ENCODE measurements around the gene FHIT.
A peak's percentile ranks its signal among the peaks of the same experiment; 100 is the strongest.

FHIT gene

GRCh38 chr3:61251174-61251972 lies at the start of gene FHIT:
TSS of gene FHIT (minus strand) at chr3:61251452.
- no peak for TF ChIP-seq CTCF (IDR thresholded peaks at IDR 0.05; ENCODE audit: borderline replicate concordance, insufficient read depth, low read depth, low read length)
- peak within 1 kb of the TSS; percentile 86 for H3K4me3 ChIP-seq (ENCODE audit: low read depth, low read length)

- no peak overlapping the region for H3K4me3 ChIP-seq (ENCODE audit: low read depth, low read length)
- TF ChIP-seq CTCF (IDR thresholded peaks at IDR 0.05; ENCODE audit: borderline replicate concordance, insufficient read depth, low read depth, low read length), result no peak
Measured at GRCh38 chr3:61300786-61301185, 49.5 kb upstream of the FHIT start.

GRCh38 chr3:61300006-61300380 lies 48.7 kb upstream of the FHIT start:
- no peak overlapping the region for H3K4me3 ChIP-seq (ENCODE audit: low read depth, low read length)
- TF ChIP-seq CTCF (IDR thresholded peaks at IDR 0.05; ENCODE audit: borderline replicate concordance, insufficient read depth, low read depth, low read length), result no peak

- no peak for TF ChIP-seq CTCF (IDR thresholded peaks at IDR 0.05; ENCODE audit: borderline replicate concordance, insufficient read depth, low read depth, low read length)
Measured at GRCh38 chr3:61299343-61300005, 48.2 kb upstream of the FHIT start.

GRCh38 chr3:61297821-61298220 lies 46.6 kb upstream of the FHIT start:
- no peak overlapping the region for H3K4me3 ChIP-seq (ENCODE audit: low read depth, low read length)
- TF ChIP-seq CTCF (IDR thresholded peaks at IDR 0.05; ENCODE audit: borderline replicate concordance, insufficient read depth, low read depth, low read length), result no peak

More at GRCh38 chr3:61299343-61300005, 48.2 kb upstream of the FHIT start:
- no peak overlapping the region for H3K4me3 ChIP-seq (ENCODE audit: low read depth, low read length)

GRCh38 chr3:61288446-61288845 lies 37.2 kb upstream of the FHIT start:
- TF ChIP-seq CTCF (IDR thresholded peaks at IDR 0.05; ENCODE audit: borderline replicate concordance, insufficient read depth, low read depth, low read length), result no peak

GRCh38 chr3:61283876-61284275 lies 32.6 kb upstream of the FHIT start:
- TF ChIP-seq CTCF (IDR thresholded peaks at IDR 0.05; ENCODE audit: borderline replicate concordance, insufficient read depth, low read depth, low read length), result no peak
- H3K4me3 ChIP-seq (ENCODE audit: low read depth, low read length), result no peak overlapping the region

More at GRCh38 chr3:61288446-61288845, 37.2 kb upstream of the FHIT start:
- no peak overlapping the region for H3K4me3 ChIP-seq (ENCODE audit: low read depth, low read length)
